ENCODE data around the gene KCNIP1.

KCNIP1 gene

DNA sequence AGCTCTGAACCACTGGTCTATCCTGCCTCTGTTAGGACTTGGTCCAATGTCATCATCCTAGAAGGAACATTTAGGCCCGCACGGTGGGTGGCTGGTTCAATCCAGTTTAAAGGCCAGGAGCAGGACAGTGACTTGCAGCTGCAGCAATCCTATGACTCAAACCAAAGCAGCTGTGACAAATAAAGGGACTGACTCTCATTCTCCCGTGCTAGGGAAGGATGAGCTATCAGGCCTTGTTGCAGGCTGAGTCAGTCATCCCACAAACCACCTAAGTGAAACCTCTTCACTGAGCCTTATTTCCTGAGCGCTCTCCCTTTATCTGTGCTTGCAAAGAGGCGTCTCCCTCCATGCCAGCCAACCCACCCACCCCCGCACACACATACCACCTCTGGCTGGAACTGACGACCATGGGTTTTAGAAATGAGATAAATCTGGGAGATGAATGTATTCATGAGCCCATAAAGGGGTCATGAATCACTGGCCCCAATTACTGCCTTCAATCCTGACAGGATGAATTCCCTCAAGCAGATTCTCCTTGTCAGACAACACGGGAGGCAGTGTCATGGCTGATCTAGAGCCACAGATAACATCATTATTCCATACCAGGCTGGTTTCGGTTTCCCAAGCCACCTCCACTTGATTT is 93.4 kb downstream of the KCNIP1 start:
- peak; percentile 87 for DNase-seq (ENCODE audit: low spot score)

DNA sequence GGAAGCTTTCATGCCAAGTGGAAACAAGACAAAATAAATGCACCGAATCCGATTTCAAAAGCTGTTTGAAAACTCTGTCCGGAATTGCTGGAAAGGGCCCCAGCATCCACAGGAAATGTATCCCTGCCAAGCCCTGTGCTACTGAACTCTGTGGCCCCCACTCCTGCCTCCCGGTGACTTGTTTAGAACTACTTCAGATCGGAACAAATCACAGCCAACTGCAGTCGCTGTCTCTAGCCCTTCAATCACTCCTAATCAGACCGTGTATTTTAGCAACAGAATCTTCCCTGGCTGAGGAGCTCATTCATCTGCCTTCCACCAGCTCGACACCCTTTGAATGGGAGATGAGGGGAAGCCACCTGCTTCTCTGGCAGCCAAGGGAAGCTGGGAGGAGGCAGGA is 94.1 kb downstream of the KCNIP1 start:
- no peak for DNase-seq (ENCODE audit: low spot score)

DNA sequence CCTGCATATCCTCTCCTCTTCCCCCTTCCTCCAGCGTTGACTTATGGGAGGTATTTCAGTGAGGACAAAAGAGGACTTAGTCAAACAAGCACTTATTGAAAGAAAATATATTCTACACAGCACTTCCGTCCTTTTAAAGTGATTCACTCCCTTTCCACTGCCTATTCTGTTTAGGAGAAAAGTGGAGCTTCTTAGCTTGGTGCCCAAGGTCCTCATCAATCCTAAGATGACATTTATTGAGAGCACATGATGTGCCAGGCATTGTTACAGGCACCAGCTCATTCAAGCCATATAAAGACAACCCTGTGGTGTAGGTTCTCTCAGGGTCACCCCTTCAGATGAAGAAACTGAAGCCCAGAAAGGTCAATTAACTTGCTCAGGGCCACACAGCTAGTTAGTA is 95.9 kb downstream of the KCNIP1 start:
- DNase-seq (ENCODE audit: low spot score), result no peak

- peak; percentile 29 for DNase-seq (ENCODE audit: low spot score)
Observed at GRCh38 chr5:170601619-170602018, 97.8 kb downstream of the KCNIP1 start.

- no peak for DNase-seq (ENCODE audit: low spot score)
Observed at GRCh38 chr5:170603109-170603508, 99.3 kb downstream of the KCNIP1 start.

DNA sequence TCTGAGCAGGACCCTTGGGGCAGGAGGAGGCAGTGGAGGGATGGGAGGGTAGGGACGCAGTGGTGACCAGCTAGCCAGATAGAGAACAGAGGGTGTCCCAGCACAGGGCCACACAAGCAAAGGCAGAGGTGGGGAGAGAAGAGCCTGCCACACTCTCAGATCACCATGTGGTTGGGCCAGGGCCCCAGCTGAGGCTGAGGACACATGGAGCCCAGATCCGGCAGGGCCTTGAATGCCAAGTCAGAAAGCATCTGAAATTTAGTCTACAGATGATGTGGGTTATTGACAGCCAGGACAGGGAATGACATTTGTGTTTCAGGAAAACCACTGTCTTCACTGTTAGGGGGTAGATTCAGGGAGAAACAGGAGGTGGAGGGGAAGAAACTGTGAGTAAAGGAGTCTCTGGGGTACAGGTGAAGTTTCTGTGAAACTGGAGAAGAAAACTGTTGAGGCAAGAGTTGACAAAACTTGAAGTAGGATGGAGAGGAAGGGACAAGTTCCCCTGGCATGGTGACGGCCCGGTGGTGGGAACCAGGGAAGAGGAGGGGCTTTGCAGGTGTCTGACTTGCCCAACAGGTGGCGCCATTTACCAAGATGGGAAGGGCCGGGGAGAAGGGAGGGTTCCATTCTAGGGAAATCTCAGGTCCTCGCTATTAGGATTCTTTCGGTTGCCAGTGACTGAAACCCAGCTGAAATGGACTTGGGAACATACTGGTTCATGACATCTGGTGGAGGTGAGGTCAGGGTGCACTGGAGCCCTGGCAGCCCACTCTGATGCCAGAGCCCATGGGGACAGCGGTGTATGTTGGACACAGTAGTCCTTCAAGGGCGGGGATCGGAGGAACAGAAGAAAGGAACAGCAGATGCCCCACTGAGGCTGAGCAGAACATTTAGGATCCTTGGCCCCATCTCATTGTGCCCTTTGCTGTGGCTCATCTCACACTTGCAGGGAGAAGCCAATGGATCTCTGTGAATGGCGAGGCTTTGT is 100.1 kb downstream of the KCNIP1 start:
- DNase-seq (ENCODE audit: low spot score), result peak; percentile 31

- DNase-seq (ENCODE audit: low spot score), result no peak
Observed at GRCh38 chr5:170606941-170607340, 103.1 kb downstream of the KCNIP1 start.

DNA sequence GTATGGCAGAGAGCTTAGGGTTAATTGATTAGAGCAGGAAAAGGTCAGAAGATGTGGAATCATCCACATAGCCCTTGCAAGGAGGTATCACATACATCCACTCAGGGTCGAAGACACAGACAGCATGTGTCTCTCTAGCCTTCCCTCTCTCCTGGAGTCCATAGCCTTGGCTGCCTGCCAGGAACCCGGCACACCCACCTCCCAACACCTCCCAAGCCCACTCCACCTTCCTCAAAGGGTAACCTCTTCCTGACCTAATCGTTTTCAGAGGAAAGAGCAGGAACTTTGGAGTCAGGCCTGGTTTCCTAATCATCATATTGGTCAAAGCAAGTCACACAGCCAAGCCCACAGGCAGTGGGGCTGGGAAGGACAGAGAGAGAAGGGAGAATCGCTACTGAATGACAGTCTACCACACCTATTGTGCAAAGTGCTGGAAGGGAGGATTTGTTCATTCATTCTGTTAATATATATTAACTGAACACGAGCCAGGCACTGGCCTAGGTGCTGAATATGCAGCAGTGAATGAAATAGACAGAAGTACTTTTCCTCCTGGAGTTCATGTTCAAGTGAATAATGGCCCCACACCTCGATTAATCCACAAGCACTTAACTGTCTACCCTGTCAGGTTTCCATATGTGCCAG is 107.8 kb downstream of the KCNIP1 start:
- no peak for DNase-seq (ENCODE audit: low spot score)

DNA sequence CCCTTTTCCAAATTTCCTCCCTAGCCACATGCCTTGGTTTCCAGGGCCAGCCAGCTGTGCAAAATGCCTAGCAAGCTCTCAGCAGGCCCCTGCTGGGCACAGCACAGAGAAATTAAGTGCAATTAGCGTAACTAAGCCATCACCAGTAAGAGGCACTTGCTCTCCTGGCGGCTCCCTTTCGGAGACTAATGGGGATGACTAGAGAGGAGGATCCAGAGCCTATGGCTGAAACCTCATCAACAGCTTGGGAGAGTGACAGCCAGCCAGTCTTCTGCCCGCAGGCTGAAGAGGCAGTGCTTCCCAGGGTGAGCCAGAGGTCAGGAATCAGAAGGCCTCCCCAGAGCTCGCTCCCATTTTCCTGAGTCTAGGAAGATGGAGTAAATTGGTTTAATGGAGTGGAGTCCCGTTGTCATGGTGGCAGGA is 108.4 kb downstream of the KCNIP1 start:
- no peak for DNase-seq (ENCODE audit: low spot score)

DNA sequence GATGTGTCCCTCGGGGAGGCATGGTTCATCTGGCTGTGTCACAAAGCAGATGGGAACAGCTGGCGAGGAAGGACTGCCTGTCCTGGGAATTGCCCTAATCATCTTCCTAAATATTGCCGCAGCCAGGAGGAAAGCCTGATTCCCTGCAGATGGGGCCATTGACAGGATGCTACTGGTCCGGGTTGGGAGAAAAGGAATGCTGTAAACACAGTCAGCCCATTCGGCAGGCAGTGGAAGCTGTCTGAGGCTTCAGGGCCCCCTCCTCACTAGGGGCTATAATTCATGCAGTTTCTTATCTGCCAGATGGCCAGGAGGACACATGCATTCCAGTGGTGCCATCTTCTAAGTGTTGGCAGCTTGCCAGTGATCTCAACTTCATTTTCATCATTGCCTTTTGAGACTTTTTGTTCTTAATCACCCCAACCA is 110.3 kb downstream of the KCNIP1 start:
- no peak for DNase-seq (ENCODE audit: low spot score)

GRCh38 chr5:170614720-170615119 is 110.9 kb downstream of the KCNIP1 start:
- no peak for DNase-seq (ENCODE audit: low spot score)

- DNase-seq (ENCODE audit: low spot score), result no peak
Observed at GRCh38 chr5:170617533-170618490, 114.0 kb downstream of the KCNIP1 start.

GRCh38 chr5:170619869-170620268 is 116.0 kb downstream of the KCNIP1 start:
- no peak for DNase-seq (ENCODE audit: low spot score)

DNA sequence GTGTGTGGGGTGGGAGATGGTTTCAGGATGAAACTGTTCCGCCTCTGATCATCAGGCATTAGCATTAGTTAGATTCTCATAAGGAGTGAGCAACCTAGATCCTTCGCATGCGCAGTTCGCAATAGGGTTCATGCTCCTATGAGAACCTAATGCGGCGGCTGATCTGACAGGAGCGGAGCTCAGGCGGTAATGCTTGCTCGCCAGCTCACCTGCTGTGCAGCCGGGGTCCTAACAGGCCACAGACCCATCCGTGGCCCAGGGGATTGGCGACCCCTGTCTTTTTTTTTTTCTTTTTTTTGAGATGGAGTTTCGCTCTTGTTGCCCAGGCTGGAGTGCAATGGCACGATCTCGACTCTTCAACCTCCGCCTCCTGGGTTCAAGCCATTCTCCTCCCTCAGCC is 119.1 kb downstream of the KCNIP1 start:
- DNase-seq (ENCODE audit: low spot score), result no peak

DNA sequence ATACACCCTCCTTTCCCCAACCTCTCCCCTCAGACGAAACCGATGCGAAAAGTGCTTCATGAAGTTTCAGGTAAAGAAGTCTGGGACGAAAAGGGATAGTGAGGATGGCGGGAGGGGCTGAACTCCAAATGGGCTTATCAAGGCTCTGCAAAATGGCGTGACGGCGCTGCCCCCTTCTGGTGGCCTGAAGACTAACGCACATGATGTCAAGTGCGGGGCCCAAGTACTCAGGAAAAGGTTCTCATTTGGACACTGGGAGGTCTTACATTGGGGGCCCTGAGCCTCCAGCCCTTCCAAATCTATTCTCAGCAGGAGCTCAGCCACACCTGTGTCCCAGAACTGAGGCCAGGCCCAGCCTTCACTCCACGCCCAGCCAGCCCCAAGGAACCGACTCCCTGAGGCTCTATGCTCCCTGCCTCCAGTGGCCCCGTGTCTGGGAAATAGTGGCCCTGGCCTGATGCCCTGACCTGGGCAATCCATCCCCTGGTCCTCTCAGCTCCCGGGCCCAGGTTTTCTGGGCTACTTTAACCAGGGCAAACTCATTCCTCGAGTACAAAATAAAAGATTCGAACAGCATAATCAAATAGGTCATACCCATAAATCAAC is 119.9 kb downstream of the KCNIP1 start:
- peak; percentile 60 for DNase-seq (ENCODE audit: low spot score)

DNA sequence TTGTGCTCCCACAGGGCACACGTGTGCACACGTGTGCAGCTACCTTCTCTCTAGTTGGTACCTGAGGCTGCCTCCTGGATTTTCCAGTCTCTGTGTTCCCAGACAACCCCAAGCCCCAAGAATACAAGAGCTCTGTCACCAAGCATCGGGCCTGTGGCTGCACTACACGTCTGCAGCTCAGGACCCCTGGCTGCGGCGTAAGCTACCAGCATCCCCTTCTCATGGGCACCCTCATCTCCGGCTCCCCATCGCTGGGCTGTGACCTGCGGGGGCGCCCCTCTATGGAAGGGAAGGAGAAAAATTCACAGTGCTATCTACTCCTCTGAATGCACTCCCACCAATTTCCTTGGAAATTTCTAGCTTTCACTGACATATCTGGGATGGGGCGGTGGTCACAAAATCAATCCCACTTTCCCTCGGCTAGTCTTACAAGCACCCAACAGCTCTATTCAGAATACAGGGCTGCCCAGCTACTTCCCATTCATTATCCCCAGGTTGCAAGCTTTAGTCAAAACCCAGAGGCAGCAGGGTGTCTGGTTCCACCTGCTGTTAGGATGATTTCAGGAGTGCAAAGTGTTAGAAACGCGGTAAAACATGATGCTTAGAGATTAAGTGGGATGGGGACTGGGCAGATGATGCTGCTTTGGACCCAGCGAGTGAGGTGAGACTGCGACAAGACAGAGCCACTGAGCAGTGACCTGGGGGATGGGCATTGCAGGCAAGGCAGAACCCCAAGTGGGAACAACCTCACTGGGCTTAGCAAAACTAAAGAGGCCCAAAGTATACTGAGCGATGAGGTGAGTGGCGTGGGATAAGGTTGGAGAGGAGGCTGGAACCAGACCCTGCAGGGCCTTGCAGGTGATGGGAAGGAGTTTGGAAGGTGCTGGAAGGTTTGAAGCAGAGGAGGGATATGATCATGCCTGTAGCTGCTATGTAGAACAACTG is 121.7 kb downstream of the KCNIP1 start:
- DNase-seq (ENCODE audit: low spot score), result no peak

DNA sequence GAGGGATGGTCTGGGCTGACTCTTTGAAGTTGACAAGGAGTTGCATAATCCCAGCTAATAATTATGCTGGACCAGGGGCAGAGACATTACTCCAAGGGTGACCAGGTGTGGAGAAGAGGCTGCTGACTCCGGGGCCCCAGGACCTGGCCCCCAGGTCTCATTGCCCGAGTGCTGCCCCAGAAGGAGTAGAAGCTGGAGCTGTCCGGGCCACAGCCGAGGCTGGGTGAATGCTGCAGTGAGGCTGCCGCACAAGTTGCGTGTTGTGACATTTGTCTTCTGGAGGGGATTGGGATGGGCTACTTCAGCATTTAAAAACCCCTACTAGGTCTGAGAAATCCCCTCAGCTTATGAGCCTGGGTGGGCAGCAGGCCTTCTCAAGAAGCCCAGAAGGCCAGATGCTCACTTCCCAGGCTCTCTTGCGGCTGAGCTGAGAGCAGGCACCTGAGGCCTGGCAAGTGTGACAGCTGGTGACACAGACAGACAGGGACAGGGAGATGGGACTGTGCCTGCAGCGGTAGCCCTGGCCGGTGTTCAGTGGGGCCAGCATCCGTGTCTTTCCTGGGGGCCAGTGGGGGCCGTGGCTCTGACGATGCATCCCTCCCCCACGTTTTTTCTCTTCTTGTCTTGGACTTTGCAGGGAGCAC is 122.8 kb downstream of the KCNIP1 start:
- no peak for DNase-seq (ENCODE audit: low spot score)

GRCh38 chr5:170627271-170627670 is 123.5 kb downstream of the KCNIP1 start:
- no peak for DNase-seq (ENCODE audit: low spot score)

DNA sequence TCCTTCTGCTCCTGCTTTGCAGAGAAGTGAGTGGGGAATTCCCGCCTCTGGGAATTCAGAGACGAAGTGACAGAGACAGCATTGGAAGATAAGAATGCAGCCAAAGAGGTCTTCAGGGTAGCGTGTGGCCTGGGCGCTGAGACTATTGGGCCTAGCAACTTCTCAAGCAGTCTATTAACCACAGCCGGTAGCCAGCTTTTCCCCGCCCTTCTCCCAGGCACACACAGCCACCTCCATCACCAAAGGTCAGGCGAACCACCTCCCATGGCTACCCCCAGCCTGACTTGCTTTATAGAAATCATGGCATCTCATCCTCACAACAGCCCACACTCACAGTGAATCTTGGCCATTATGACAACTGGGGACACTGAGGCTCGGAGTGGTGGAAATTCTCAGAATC is 124.2 kb downstream of the KCNIP1 start:
- DNase-seq (ENCODE audit: low spot score), result no peak
